ENCODE results near the gene TRIM26.

DNA sequence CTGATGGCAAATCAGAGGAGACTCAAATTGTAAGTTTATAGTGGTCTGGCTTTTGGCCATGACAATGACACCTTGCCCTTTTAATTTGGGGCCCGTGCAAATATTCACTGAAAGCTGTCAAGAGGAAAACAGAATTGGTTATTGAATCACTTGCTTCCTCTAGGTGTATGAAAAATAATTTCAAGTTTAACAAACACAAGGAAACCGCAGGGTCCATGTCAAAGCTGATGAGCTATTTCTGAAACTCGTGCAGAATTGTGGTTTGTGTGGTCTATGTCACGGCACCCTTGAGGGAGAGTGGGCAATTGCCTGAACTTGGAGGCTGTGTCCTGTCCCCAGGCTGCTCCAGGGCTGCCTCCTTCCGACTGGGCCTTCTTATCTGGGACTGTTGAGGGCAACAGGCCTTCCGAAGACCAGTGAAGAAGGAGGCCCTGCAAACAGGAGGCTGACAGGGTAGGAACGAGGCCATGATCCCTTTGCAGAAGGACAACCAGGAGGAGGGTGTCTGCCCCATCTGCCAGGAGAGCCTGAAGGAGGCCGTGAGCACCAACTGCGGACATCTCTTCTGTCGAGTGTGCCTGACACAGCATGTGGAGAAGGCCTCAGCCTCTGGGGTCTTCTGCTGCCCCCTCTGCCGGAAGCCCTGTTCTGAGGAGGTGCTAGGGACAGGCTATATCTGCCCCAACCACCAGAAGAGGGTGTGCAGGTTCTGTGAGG is 76.5 kb downstream of the TRIM26 start:
- TF ChIP-seq, protein P1, sequence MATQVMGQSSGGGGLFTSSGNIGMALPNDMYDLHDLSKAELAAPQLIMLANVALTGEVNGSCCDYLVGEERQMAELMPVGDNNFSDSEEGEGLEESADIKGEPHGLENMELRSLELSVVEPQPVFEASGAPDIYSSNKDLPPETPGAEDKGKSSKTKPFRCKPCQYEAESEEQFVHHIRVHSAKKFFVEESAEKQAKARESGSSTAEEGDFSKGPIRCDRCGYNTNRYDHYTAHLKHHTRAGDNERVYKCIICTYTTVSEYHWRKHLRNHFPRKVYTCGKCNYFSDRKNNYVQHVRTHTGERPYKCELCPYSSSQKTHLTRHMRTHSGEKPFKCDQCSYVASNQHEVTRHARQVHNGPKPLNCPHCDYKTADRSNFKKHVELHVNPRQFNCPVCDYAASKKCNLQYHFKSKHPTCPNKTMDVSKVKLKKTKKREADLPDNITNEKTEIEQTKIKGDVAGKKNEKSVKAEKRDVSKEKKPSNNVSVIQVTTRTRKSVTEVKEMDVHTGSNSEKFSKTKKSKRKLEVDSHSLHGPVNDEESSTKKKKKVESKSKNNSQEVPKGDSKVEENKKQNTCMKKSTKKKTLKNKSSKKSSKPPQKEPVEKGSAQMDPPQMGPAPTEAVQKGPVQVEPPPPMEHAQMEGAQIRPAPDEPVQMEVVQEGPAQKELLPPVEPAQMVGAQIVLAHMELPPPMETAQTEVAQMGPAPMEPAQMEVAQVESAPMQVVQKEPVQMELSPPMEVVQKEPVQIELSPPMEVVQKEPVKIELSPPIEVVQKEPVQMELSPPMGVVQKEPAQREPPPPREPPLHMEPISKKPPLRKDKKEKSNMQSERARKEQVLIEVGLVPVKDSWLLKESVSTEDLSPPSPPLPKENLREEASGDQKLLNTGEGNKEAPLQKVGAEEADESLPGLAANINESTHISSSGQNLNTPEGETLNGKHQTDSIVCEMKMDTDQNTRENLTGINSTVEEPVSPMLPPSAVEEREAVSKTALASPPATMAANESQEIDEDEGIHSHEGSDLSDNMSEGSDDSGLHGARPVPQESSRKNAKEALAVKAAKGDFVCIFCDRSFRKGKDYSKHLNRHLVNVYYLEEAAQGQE (IDR thresholded peaks at IDR 0.05; ENCODE audit: unreplicated experiment) = no peak
- TF ChIP-seq, protein P2, sequence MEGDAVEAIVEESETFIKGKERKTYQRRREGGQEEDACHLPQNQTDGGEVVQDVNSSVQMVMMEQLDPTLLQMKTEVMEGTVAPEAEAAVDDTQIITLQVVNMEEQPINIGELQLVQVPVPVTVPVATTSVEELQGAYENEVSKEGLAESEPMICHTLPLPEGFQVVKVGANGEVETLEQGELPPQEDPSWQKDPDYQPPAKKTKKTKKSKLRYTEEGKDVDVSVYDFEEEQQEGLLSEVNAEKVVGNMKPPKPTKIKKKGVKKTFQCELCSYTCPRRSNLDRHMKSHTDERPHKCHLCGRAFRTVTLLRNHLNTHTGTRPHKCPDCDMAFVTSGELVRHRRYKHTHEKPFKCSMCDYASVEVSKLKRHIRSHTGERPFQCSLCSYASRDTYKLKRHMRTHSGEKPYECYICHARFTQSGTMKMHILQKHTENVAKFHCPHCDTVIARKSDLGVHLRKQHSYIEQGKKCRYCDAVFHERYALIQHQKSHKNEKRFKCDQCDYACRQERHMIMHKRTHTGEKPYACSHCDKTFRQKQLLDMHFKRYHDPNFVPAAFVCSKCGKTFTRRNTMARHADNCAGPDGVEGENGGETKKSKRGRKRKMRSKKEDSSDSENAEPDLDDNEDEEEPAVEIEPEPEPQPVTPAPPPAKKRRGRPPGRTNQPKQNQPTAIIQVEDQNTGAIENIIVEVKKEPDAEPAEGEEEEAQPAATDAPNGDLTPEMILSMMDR (conservative IDR thresholded peaks at IDR 0.05; ENCODE audit: low read depth in 2 of 2) = no peak
- TF ChIP-seq CREB1 (CRISPR knock-in tag; IDR thresholded peaks at IDR 0.05; ENCODE audit: low read depth) (no peak), EZH2 (IDR thresholded peaks at IDR 0.05; ENCODE audit: low read depth, unreplicated experiment) (no peak), EZH2phosphoT487 (IDR thresholded peaks at IDR 0.05; ENCODE audit: unreplicated experiment) (no peak), POLR2AphosphoS5 (IDR thresholded peaks at IDR 0.05; ENCODE audit: low read depth) (no peak)

All from GM23338 (cell line).